Measurements from ENCODE around the gene SERP1.

Gene SERP1

GRCh38 chr3:150528354-150528797, 17.9 kb downstream of the SERP1 start:
- Histone ChIP-seq H3K4me2 (ENCODE audit: low read length) (no peak overlapping the region), H3K36me3 (replicated peaks; ENCODE audit: low read depth, low read length) (no peaks in the 10 kb centered on the region), H3K79me2 (ENCODE audit: low read length) (no peaks in the 10 kb centered on the region), H3K9me3 (ENCODE audit: insufficient read depth, low read length) (no peaks in the 10 kb centered on the region), H3K4me3 (ENCODE audit: low read length) (no peak overlapping the region), H3K9ac (ENCODE audit: low read length) (no peak overlapping the region), H4K20me1 (ENCODE audit: insufficient read depth, low read length) (no peaks in the 10 kb centered on the region), H3K27me3 (ENCODE audit: low read depth, low read length) (no peaks in the 10 kb centered on the region), H3K27ac (ENCODE audit: low read length) (no peak overlapping the region), H3K4me1 (ENCODE audit: low read length) (no peaks in the 10 kb centered on the region), H2AFZ (ENCODE audit: low read depth, low read length) (no peak overlapping the region)
- TF ChIP-seq EZH2phosphoT487 (IDR thresholded peaks at IDR 0.05; ENCODE audit: low read depth) (no peak), CTCF (IDR thresholded peaks at IDR 0.05; ENCODE audit: low read depth, low read length) (peak; percentile 55)

GRCh38 chr3:150527464-150528255, 18.6 kb downstream of the SERP1 start:
- H3K27me3 ChIP-seq (ENCODE audit: low read depth, low read length) = no peaks in the 10 kb centered on the region
- TF ChIP-seq CTCF (IDR thresholded peaks at IDR 0.05; ENCODE audit: low read depth, low read length) (no peak), EZH2phosphoT487 (IDR thresholded peaks at IDR 0.05; ENCODE audit: low read depth) (no peak)
- no peaks in the 10 kb centered on the region for H3K79me2 ChIP-seq (ENCODE audit: low read length)
- no peaks in the 10 kb centered on the region for H3K36me3 ChIP-seq (replicated peaks; ENCODE audit: low read depth, low read length)
- H3K9me3 ChIP-seq (ENCODE audit: insufficient read depth, low read length) = no peaks in the 10 kb centered on the region
- H3K4me3 ChIP-seq (ENCODE audit: low read length) = no peak overlapping the region
- H4K20me1 ChIP-seq (ENCODE audit: insufficient read depth, low read length) = no peaks in the 10 kb centered on the region
- no peak overlapping the region for H3K4me2 ChIP-seq (ENCODE audit: low read length)
- H3K9ac ChIP-seq (ENCODE audit: low read length) = no peak overlapping the region
- H3K27ac ChIP-seq (ENCODE audit: low read length) = no peak overlapping the region
- H3K4me1 ChIP-seq (ENCODE audit: low read length) = no peaks in the 10 kb centered on the region
- H2AFZ ChIP-seq (ENCODE audit: low read depth, low read length) = no peak overlapping the region

- no peaks in the 10 kb centered on the region for H3K27me3 ChIP-seq (ENCODE audit: low read depth, low read length)
- H2AFZ ChIP-seq (ENCODE audit: low read depth, low read length) = no peak overlapping the region
- H3K4me2 ChIP-seq (ENCODE audit: low read length) = no peak overlapping the region
- no peak for TF ChIP-seq EZH2phosphoT487 (IDR thresholded peaks at IDR 0.05; ENCODE audit: low read depth)
- no peak for TF ChIP-seq CTCF (IDR thresholded peaks at IDR 0.05; ENCODE audit: low read depth, low read length)
- H3K36me3 ChIP-seq (replicated peaks; ENCODE audit: low read depth, low read length) = no peaks in the 10 kb centered on the region
- no peaks in the 10 kb centered on the region for H3K79me2 ChIP-seq (ENCODE audit: low read length)
- no peaks in the 10 kb centered on the region for H4K20me1 ChIP-seq (ENCODE audit: insufficient read depth, low read length)
- H3K27ac ChIP-seq (ENCODE audit: low read length) = no peak overlapping the region
- no peaks in the 10 kb centered on the region for H3K9me3 ChIP-seq (ENCODE audit: insufficient read depth, low read length)
- H3K4me3 ChIP-seq (ENCODE audit: low read length) = no peak overlapping the region
- H3K9ac ChIP-seq (ENCODE audit: low read length) = no peak overlapping the region
- H3K4me1 ChIP-seq (ENCODE audit: low read length) = no peaks in the 10 kb centered on the region
Measured at GRCh38 chr3:150523538-150523937, 22.8 kb downstream of the SERP1 start.

GRCh38 chr3:150521463-150521862, 24.8 kb downstream of the SERP1 start:
- TF ChIP-seq EZH2phosphoT487 (IDR thresholded peaks at IDR 0.05; ENCODE audit: low read depth) = no peak
- TF ChIP-seq CTCF (IDR thresholded peaks at IDR 0.05; ENCODE audit: low read depth, low read length) = no peak
- H3K36me3 ChIP-seq (replicated peaks; ENCODE audit: low read depth, low read length) = no peaks in the 10 kb centered on the region
- no peak overlapping the region for H3K4me2 ChIP-seq (ENCODE audit: low read length)
- no peak overlapping the region for H3K4me3 ChIP-seq (ENCODE audit: low read length)
- no peak overlapping the region for H3K27ac ChIP-seq (ENCODE audit: low read length)
- no peaks in the 10 kb centered on the region for H4K20me1 ChIP-seq (ENCODE audit: insufficient read depth, low read length)
- no peaks in the 10 kb centered on the region for H3K4me1 ChIP-seq (ENCODE audit: low read length)
- no peaks in the 10 kb centered on the region for H3K79me2 ChIP-seq (ENCODE audit: low read length)
- no peaks in the 10 kb centered on the region for H3K9me3 ChIP-seq (ENCODE audit: insufficient read depth, low read length)
- H3K27me3 ChIP-seq (ENCODE audit: low read depth, low read length) = no peaks in the 10 kb centered on the region
- no peak overlapping the region for H3K9ac ChIP-seq (ENCODE audit: low read length)
- H2AFZ ChIP-seq (ENCODE audit: low read depth, low read length) = no peak overlapping the region
